ENCODE measurements around the gene RELT. TPM values are rescaled to one million over a fixed set of nuclear protein-coding genes. Genes with fewer than 3 reads are reported as not detected.

Gene RELT
- total and polyA plus RNA-seq, 9 of the 15 experiments (the other 6 are each of a cell fraction or from before 2014, with no cell fraction given) = 1.1 to 20.2 (median 7.4) TPM

DNA sequence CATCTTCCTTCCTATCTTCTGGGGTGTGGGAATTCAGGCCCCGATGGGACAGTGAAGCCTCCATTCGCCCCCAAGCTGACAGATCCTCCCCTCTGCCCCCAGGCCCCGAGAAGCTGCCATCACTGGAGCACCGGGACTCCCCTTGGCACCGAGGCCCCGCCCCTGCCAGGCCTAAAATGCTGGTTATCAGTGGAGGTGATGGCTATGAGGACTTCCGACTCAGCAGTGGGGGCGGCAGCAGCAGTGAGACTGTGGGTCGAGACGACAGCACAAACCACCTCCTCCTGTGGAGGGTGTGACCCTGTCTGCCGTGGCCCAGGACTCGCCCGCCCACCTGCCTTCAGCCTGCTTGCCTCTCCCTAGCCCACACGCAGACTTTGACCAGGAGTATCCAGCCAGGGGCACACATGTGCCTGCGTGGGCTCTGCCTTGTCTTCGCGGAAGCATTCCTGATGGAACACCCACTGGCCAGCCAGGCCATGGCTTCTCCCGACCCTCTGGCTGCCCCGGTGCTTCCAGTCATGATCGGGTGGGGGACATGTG lies 8.6 kb upstream of the RELT start:
- H3K27ac ChIP-seq (ENCODE audit: extremely low read depth, low read depth, low read length) = no peak overlapping the region

More for the DNA sequence above, 8.6 kb upstream of the RELT start:
- TF ChIP-seq PRPF4 (IDR thresholded peaks at IDR 0.05; ENCODE audit: insufficient read depth, low read depth, low read length, poor library complexity, severe bottlenecking) = no peak
- TF ChIP-seq, protein P1, sequence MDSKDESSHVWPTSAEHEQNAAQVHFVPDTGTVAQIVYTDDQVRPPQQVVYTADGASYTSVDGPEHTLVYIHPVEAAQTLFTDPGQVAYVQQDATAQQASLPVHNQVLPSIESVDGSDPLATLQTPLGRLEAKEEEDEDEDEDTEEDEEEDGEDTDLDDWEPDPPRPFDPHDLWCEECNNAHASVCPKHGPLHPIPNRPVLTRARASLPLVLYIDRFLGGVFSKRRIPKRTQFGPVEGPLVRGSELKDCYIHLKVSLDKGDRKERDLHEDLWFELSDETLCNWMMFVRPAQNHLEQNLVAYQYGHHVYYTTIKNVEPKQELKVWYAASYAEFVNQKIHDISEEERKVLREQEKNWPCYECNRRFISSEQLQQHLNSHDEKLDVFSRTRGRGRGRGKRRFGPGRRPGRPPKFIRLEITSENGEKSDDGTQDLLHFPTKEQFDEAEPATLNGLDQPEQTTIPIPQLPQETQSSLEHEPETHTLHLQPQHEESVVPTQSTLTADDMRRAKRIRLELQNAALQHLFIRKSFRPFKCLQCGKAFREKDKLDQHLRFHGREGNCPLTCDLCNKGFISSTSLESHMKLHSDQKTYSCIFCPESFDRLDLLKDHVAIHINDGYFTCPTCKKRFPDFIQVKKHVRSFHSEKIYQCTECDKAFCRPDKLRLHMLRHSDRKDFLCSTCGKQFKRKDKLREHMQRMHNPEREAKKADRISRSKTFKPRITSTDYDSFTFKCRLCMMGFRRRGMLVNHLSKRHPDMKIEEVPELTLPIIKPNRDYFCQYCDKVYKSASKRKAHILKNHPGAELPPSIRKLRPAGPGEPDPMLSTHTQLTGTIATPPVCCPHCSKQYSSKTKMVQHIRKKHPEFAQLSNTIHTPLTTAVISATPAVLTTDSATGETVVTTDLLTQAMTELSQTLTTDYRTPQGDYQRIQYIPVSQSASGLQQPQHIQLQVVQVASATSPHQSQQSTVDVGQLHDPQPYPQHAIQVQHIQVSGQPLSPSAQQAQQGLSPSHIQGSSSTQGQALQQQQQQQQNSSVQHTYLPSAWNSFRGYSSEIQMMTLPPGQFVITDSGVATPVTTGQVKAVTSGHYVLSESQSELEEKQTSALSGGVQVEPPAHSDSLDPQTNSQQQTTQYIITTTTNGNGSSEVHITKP (IDR thresholded peaks at IDR 0.05; ENCODE audit: partially characterized antibody) = peak; percentile 56
- Histone ChIP-seq H4K20me1 (replicated peaks; ENCODE audit: control insufficient read depth, insufficient read depth, low read length) (peaks cover 7% of the 10 kb centered on the region), H2AFZ (ENCODE audit: low read depth, low read length) (no peak overlapping the region), H3K9ac (ENCODE audit: insufficient read depth in 1 of 2, low read depth in 2 of 2, low read length in 2 of 2) (peak overlapping the region in 1 of 2 experiments; percentile 45; a peak in 1 of 4 replicates), H3K4me3 (no peak overlapping the region), H3K4me1 (replicated peaks in 1 of 2; ENCODE audit: control insufficient read depth in 2 of 2, insufficient read depth in 2 of 2, low read length in 2 of 2) (peaks cover 0 to 18% of the 10 kb centered on the region in 2 experiments; a peak in 2 of 5 replicates), H3K9me1 (ENCODE audit: control insufficient read depth, insufficient read depth, low read length) (peaks cover 12% of the 10 kb centered on the region), H3K27me3 (ENCODE audit: control insufficient read depth in 2 of 2, insufficient read depth in 2 of 2, low read length in 2 of 2) (peaks cover 25 to 82% of the 10 kb centered on the region in 2 experiments; a peak in 4 of 5 replicates), H3K36me3 (ENCODE audit: control insufficient read depth, insufficient read depth, low read length) (no peaks in the 10 kb centered on the region), H3K9me3 (replicated peaks; ENCODE audit: control insufficient read depth, insufficient read depth, low read depth, low read length) (no peaks in the 10 kb centered on the region), H3K4me2 (ENCODE audit: insufficient read depth, low read length) (no peak overlapping the region), H3K79me2 (ENCODE audit: control insufficient read depth, insufficient read depth, low read length) (no peaks in the 10 kb centered on the region)
- WGBS (ENCODE audit: insufficient coverage, low coverage, missing lambda C conversion rate) = 7% methylated on average over 15 of the region's 20 CpGs
- intact Hi-C loops (cut with micrococcal nuclease) (no loop called here), in situ Hi-C loops (cut with MboI) (no loop called here)
- CTCF ChIA-PET (ENCODE audit: low intra/inter-chr PET ratio) = no interaction called here
- POLR2A ChIA-PET = interaction anchor here (1.0 kb wide), 1 partner anchor 16 kb away, joined by 3 read pairs; no protein-coding TSS in a partner anchor
- no TSS peak for BruUV-seq (replicated peaks)
- DNase-seq (ENCODE audit: extremely low read depth in 1 of 4, low spot score in 3 of 4) (no peak), FAIRE-seq (no peak), ATAC-seq (no peak)

Data from K562 (cell line).